Activated CD4-positive, CD25-positive, alpha-beta regulatory T cell treated with anti-CD3 and anti-CD28 coated beads, Interleukin-2, amount 50 U/mL, for 72 hours (primary cell): ENCODE measurements around the gene MAGI2.
"Not testable (repeated sequence)": the region's sequence is repeated elsewhere in the genome, so short reads cannot be mapped to it uniquely, and the experiment has no call there.

ENCODE experiments used
- DNase-seq: peaks from one replicate; pipeline ENCODE4 v3.0.0; 2021

Gene MAGI2

DNA sequence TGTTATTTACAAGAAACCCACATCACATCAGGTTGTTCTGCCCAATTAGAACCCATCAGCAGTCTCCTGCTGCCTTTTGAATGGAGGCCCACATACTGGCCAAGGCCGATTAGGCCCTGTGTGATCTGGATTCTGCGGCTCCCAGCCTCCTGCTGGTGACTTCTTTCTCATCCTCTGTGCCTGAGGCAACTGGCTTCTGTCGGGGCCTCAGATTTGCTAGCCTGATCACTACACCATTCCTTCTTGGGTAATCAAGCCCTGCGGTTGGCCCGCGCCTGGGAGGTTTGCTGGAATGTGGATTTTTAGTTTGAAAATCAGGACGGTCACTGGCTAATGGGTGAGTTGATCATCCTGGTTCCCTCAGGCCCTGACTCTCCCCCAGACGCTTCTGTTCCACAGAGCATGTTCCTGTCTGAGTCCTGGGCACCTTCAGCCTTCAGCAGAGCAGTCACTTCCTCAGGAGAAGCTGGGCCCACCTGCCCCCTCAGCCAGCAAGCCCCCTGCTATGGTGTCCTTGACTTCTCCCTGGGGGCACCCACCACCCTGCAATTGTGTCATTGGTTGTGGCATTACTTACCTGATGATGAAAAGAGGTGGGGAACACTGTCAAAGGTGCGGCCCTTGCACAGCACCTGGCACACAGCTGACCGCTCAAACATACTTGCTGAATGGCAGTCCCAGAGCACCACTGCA lies 1447.3 kb downstream of the MAGI2 start:
- DNase-seq, result no peak

DNA sequence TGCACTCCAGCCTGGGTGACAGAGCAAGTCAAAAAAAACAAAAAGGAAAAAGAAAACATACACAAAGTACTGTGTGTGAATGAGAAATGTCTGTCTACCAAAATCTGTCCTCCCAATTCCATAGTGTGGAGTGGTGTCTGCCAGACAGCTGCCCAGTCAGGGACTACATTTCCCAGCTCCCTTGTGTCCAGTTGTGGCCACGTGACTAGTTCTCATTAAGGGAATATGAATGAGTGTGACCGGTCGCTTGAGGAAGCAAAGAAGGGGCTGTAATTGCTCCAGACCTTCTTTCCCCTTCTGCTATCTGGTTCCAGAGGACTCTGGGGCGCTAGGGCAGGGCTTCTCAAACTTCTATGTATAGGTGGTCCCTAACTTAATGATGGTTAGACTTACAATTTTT lies 1450.8 kb downstream of the MAGI2 start:
- DNase-seq, result no peak

DNA sequence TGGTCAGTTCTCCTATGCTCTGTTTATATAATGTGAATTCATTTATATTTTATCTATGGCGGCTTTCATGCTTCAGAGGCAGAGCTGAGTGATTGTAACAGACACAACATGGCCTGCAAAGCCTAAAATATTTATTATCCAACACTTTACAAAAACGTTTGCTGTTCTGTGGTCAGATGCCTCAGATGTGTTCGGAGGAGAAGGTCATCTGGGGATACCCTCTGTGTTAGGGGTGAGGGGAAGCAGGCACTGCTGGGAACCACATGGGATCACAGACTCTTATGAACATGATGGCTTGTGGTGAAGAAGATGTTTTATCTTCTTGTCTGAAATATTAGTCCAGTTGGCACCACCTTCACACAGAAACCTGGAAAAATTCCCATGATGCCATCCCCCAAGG lies 1451.4 kb downstream of the MAGI2 start:
- DNase-seq, result no peak

DNA sequence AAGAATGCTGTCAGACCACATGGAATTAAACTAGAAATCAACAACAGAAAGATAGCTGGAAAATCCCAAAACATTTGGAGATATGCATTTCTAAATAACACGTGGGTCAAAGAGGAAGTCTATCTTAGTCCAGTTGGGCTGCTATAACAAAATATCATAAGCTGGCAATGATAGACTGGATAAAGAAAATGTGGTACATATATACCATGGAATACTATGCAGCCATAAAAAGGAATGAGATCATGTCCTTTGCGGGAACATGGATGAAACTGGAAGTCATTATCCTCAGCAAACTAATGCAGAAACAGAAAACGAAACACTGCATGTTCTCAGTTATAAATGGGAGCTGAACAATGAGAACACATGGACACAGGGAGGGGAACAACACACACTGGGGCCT lies 1454.3 kb downstream of the MAGI2 start:
- not testable (repeated sequence) for DNase-seq

DNA sequence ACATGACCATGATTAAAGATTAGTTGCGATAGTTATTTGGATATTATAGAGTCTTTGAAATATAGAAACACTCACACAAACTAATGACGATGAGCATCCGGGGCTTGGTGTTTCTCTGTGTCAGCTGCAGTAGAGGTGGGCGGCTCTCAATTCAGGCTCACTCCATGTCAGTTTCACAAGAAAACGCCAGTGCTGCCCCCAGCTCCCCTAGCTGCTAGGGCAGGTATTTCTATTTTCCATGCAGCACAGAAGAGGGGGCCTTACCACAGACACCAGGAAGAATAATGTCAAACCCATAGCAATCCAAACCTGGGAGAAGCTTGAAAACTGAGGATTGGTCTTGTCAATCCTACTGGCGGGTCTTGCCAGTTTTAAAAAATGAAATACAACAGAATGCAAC lies 1457.8 kb downstream of the MAGI2 start:
- no peak for DNase-seq

DNA sequence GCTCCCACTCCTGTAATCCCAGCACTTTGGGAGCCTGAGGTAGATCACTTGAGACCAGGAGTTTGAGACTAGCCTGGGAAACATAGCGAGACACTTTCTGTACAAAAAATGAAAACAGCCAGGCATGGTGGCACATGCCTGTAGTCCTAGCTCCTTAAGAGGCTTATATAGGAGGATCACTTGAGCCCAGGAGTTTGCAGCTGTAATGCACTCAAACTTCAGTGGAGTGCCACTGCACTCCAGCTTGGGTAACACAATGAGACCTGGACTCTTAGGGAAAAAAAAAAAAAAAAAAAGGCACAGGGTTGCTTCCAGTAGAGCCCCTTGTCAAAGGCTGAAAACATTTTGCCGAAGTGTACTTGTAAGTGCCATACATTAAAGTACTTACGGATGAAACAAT lies 1459.6 kb downstream of the MAGI2 start:
- no peak for DNase-seq

DNA sequence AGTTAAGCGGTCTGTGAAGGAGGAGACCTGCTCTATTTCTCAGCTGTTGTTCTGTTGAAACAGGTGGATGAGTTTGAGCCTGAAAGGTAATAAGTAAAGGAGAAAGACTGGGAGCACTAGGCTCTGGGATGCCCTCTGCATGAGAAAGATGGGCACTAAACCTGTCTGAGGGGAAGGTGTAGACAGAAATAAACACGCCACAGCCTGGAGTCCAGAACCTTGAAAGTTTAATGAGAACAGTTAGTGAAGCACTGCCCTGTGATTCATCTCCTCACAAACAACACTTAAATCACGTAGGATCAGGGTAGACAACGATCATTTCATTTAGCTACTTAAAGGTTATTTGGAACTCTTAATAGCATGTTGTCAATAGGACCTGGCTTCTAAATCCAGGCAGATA lies 1461.8 kb downstream of the MAGI2 start:
- no peak for DNase-seq

DNA sequence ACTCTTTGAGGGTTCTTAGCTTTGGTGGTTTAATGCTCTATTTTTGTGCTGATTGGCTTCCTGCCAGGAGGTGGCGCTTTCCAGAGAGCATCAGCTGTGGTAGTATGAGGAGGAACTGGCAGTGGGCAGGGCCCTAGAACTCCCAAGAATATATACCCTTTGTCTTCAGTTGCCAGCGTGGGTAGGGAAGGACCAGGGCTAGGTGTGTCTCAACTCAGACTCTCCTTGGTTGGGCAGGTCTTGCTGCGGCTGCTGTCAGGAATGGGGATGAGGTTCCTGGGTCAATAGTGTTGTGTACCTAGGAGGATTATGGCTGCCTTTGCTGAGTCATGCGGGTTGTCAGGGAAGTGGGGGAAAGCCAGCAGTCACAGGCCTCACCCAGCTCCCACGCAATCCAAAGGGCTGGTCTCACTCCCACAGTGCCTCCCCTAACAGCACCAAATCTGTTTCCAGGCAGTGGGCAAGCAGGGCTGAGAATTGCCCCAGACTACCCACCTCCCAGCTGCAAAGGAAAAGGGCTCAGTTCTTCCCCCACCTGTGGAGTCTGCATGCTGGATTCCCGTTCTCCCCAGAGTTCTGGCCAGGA lies 1463.4 kb downstream of the MAGI2 start:
- no peak for DNase-seq

DNA sequence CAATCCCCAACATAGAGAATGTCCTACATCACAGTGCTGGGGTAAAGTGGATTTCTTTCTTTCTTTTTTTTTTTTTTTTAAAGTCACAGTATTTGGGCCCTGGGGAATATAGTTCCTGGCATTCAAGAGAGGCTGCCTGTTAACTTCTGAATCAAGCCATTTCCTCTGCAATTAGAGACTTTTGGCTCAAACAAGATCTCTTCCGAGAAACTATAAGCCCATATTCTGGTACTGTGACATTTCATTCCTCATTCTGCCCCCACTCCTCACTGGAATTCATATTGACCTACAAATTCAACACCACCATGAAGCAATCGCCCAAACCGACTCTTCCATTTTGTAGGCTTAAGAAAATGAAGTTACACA lies 1467.5 kb downstream of the MAGI2 start:
- no peak for DNase-seq

DNA sequence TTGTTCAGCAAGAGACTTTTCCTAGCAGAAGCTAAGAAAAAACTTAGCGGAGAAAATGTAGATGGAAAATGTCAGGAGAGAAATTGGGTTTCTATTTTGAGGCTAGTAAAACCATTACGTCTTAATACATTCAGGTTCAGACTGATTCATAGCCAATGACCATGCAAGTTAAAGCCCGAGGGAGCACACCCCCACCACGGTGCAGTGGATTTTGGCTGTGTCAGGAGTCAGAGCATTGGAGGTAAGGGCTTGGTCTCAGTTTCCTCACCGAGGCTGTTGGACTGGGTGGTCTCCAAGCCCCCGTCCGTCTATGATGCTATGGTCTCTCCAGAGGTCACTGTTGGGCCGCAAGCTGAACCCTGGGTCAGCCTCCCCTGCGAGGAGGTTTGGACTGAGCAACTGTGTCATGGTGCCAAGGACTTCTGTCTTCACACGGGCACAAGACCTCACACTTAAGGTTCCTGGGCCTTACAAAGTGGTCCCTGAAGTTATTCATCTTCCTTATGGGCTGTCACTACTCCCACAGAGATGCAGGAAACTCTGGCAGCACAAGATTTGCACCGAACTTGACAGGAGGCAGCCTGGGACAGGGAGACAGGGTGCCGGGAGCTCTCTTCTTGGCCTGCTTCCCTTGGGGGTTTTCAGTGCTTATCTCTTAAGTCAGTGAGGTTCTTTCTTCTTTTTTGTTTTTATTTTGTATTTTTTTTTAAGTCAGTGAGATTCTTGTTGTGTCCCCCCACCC lies 1468.1 kb downstream of the MAGI2 start:
- no peak for DNase-seq

DNA sequence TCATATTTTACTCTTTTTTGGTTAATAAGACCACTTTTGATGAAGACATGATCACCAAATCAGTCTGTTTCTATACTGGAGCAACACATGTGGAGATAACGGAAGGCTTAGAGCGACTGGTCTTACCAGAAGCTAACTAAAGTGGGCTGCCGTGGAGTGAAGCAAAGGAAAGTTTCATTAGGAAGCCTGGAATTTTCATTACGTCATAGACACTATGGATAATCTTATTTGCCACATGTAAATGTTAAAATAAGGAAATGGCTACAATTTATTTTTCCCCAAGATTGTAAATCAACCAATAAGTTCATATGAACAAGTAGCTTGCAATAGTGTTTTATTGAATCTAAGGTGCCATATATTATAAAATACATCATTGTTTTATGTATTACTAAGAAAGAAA lies 1469.5 kb downstream of the MAGI2 start:
- no peak for DNase-seq

DNA sequence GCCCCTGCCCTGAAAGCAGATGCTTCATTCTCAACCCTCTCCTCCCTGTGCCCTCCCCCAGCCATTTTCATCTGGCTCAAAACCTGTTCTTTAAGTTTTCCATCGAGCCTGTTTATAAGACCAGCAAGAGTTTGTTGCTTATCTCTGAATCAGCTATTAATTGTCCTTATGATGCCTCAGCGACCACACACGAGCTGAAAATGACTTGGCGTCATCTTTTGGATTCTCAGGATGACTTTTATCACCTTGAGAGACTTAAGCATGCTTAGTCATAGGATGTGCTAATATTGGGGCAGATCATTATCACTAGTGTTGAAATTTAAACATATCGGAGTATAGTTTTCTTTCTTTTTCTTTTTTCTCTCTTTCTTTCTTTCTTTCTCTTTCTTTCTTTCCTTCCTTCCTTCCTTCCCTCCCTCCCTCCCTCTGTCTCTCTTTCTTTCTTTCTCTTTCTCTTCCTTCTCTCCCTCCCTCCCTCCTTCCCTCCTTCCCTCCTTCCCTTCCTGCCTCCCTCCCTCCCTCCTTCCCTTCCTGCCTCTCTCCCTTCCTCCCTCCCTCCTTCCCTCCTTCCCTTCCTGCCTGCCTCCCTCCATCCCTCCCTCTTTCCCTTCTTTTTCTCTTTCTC lies 1470.4 kb downstream of the MAGI2 start:
- no peak for DNase-seq

DNA sequence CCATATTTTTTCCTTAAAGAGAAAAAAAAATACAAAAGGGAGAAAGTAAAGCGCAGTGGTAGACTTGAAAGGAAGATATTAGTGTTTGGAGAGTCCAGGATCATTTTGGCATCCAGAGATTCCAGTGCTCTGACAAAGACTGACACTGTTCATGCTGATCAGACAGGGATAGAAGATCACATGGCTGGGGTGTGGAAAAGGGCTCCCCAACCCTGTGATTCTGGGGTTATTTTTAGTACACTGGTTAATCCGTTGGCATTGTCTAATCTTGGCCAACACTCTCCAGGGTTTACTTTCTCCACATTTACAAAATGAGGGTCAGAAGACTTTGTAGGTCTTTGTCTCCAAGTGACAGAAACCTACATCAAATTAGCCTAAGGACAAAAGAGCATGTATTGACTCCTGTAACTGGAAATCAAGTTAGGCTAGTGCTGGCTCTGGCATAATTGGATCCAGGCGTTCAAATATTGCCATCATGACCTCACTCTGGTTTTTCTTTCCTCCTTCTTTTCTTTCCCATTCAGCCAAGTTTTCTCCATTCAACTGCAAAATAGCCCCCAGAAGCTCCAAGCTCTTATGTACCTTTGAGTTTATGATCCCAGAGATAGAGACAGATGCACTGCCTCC lies 1473.3 kb downstream of the MAGI2 start:
- no peak for DNase-seq

DNA sequence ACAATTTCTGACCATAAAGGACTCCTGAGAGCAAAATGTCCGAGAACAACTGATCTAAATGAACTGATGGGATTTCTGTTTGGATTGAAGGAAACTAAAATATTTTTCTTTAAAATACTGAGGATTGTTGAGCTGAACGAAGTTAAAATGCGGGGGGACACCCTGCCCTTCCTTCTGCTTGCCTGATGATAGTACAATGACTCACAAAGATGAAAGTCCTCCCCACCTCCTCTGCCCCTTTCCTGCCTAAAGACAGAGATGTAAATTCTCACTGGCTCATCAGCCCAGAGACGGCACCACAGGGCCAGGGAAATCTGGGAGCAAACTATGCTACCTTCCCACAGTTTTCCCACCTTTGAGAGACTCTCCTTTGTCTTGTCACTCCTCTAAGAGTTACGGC lies 1474.2 kb downstream of the MAGI2 start:
- no peak for DNase-seq

DNA sequence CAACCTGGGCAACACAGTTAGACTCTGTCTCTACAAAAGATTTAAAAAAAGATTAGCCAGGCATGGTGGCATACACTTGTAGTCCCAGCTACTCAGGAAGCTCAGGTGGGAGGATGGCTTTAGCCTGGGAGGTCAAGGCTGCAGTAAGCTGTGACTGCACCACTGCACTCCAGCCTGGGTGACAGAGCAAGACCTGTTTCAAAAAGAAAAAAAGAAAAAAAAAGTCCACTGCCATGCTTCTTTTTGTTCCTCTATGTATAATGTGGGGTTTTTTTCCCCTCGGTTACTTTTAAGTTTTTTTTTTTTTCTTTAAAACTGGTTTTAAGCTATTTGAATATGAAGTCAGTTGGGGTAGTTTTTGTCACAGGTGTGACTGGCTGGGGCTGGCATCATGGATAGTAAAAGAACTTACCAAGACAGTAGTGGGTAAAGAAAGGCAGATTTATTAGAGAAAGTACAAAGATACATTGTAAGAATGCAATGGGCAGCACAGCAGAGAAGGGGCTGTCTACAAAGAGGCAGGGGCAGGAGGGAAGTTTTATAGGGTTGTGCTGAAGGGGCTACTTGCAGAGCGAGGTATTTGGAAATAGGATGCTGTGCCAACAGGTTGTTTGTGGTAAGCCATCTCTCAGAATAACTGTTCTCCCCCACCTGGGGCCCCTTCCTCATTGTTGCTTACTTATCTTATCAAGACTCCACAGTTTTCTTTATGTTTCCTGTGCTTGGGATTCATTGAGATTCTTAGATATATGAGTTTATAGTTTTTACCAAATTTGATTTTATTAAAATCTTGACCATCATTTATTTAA lies 1477.6 kb downstream of the MAGI2 start:
- no peak for DNase-seq

DNA sequence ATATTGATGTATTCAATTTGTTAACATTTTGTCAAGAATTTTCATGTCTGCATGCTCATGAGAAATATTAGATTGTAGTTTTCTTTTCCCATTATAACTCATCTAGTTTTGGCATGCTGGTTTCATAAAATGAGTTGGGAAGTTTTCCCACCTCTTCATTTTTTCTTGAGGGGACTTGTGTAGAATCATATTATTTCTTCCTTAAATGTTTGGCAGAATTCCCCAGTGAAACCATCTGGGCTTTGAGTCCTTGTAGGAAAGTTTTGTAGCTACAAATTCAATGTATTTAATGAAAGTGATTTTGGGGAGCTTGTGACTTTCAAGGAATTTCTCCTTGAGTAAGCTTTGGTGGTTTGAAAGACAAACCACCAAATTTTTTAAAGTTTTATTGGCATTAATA lies 1481.7 kb downstream of the MAGI2 start:
- DNase-seq, result no peak

DNA sequence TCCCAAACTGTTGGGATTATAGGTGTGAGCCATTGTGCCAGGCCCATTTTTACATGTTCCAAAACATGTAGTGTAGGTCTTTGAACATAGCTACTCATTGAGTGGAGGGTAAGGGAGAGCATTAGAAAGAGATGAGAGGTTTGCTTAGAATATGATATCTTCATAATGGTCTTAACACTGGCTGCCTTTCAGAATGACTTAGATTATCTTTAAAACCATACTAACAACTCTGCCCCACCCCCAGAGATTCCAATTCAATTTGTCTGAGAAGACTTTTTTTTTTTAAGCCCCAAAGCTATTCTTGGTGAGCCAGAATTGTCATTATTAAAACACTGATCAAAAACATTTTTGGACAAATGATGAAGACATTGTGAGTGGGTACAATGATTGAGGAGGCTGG lies 1486.0 kb downstream of the MAGI2 start:
- DNase-seq, result no peak
